Hematopoietic multipotent progenitor cell treated with erythropoietin and hydrocortisone succinate and interleukin-3 and kit ligand, for 17 days (in vitro differentiated cells): ENCODE results near the gene PRKAG2.

Experiments used
- DNase-seq: peaks from one replicate; pipeline ENCODE4 v3.0.0-alpha.2; 2015; ENCODE audit warnings: low spot score

PRKAG2 gene

DNA sequence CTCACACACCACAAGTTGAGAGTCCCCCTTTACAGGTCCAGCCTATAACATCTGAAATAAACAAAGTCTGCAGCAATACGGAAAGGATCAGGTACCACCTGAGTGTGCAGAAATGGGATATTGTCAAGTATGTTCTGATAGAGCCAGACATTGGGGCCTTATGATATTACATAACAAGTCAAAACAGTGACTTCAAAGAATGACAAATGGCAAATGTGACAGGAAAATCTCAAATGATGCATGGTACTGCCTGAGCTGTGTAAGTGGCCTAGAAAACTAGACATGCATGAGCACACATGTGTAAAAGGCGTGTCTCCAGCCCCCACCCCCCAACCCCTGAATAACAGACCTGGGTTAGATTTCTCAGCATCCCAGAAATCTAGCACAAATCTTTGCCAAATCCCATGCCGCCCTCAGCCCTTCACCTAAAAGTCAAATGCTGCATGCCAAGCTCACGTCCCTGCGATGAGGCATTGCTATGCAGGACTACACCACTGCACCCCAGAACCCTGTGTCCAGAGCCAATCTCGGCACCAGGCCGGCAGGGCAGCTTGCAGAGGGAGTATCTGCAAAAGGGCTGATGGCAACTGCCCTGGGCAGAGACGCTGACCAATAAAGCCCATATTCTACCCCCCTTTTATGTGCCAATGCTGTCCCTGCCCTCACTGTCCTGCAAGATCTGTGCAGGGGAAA, 58.8 kb downstream of the PRKAG2 start:
- DNase-seq = no peak

DNA sequence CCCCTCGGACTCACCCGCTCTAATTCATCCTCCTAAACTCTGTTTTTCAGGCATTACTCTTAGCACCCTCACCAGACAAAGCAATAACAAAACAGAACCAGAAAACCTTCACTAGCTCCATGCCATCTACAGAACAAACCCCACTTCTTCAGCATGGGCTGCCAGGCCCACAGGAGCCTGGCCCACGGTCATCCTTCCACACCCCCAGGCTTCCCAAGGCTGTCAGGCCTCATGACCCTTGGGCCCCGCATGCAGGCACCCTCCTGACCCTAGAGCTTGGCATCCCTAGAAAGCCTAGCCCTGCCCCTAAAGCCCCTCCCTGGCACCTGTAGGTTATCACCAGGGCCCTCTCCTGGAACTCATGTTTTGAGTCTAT, 59.6 kb downstream of the PRKAG2 start:
- no peak for DNase-seq

DNA sequence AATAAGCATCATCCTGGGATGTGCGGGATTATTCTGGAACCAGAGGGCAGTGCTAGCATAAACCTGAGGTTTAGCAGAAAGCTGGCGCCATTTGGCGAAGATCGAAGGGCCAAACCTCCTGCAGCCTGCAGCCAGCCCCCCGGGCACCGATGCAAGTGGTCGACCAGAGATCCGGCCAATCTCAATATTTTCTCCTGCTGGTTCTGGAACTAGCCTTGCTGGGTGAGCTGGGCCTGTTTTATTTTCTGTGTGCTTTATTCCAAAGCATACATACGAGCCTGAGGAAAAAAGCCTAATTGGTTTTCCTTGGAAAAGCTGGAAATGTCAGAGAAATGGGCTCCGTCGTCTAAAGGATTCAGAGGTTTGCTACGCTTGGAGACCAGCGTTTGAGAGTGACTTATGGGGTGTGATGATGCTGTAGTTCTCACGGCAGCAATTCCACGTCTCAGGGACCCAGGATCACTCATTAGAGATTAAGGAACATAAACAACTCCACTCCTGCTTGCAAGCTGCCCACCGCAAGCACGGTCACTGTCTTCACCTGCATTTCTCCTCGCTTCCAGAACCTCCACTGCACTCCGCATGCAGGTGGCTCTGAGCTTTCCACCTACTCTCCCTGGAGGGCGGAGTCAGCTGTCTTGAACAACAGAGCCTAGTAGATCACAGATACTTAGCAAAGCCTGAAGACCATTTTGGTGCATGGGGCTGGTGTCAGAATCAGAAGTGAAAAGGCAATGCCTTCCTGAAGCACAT, 60.2 kb downstream of the PRKAG2 start:
- DNase-seq = no peak

DNA sequence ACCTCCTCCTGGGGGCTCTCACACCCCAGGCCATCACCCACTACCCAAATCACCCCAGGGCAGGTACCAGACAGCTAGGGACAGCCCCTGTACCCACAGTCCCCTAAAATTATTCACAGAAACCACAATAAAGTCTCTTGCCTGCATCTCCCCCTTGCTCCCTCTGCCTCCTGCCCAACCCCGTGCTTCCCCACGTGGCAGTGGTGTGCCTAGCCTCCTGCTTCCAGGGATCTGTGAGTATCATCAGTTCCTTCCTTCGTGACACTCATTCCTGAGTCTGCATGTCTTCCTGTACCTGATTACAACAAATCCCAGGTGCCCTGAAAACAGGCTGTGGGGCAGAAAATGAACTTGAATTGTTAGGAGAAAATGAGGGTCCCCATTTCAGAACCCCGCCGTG, 61.5 kb downstream of the PRKAG2 start:
- DNase-seq = no peak

DNA sequence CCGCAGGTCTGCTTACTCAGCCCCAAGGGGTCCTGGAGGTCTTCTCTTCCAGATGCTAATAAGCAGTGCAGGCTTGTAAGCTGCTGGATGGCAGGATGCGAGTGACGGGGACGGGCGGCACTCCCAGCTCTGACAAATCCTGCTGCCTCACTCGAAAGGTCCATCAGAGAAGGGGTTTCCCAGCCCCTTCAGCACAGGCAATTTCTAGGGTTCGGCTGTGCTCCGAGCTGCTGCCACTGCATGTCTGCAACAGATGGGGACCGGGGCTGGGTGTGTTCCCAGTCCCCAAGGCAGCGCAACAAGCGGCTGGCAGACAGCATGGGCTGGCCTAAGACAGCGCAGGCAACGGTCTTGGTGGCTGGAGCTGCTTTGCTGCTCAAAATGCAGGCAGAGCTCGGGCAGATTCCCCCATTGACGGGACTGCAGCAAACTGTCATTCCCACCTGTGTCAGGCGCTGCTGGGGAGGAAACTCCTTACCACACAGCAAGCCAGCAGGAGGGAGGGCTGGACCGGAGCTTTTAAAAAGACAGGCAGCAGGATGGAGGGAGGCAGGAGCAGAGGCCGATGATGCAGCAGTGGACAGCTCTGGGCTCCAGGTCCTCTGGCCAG, 62.4 kb downstream of the PRKAG2 start:
- no peak for DNase-seq

DNA sequence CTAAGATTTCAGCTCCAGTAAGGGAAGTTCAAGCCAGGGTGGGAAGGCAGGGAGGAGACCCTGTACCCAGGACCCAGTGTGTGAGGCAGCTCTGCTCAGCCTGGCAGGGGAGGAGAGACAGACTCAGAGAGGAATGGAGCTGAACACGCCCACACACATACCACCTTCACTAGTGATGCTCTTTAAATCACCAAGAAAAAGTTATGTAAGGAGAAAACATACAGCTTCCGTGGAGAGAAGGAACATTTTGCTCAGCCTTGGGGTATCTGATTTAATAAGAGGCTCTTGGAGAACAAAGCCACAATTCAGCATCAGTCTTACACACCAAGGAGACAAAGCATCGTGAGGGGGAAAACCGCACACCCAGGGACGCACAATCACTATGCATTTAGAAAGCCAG, 62.9 kb downstream of the PRKAG2 start:
- no peak for DNase-seq

DNA sequence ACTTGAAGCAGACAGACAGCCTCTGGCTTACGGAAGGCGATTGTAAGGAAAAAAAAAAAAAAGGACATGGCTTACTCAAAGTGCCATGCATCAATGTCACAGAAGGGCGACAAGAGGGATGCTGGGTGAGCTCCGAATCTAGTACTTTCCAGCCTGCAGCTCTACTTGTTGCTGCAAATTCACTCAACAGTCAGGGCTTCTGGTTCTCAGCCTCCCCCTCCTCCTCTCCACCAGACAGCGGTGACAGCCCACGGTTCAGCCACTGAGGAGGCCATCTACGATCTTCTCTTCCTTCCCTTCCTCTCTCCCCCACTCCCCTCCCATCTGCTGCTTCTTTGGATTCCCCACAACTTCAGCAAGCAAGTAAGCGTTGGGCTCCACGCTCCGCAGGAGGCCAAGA, 63.5 kb downstream of the PRKAG2 start:
- DNase-seq = no peak

DNA sequence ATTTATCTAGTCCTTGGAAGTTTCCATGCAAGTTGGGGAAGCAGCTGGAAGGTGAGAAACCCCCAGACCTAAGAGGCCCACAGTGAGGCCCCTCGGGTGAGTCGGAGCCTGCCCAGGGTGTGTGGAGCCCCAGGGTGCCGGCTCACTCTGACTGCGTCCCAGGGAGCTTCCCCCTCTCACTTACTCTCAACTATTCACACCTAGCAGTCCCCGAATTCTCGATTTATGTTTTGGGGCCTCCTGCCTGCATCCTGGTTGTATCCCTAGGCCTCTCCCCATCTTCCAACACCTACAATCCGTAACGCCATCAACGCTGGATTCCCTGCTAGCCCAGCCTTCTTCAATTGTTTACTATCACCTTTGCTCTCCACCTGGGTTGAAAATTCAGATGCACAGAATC, 63.9 kb downstream of the PRKAG2 start:
- DNase-seq = no peak

DNA sequence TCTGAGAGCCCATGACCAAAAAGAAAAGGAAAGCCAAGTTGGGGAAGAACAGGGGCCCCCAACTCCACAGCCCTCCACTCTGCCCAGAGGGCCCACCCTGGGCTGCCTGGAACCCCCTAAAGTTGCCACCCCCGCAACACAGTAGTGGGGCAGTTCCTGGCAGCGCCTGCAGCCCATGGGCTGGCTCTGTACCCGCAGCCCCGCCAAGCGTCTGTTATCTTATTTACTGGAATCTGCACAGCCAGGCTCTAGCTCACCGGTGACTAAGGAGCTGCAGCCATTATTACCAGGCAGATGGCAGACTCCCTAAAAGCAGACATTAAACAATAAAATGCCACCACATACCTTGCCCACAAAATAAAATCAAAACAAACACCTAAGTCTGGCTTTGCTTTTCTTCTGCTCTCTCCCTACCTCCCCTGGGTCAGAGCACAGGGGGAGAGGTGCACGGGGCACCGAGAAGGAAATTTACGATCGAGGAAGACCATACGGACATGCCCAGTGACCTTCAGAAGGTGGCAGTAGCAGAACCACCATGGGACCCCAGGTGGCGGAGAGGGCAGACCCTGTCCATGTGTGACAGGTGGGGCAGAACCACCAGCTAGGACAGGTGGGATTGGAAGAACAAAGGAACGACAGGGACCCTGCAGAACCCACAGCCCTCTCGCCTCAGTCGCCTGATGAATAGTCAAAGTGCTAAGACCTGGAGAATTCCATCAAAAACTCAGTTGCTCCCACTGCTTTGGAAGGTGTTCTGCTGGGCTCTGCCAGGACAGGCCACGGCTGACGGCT, 66.3 kb downstream of the PRKAG2 start:
- no peak for DNase-seq

DNA sequence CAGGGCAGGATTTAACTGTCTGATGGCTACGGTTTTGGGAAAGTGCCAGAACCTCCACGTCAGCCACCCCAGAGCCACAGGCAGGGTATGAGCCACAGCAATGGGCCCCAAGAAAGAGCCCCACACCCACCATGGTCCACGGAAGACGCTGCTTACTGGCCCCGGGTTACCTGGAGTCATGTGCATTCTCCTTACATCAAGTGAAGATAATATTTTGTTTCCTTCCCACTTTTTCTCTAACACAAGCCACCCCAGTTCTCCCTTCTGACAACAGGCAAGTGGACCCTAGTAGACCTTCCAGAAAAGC, 67.1 kb downstream of the PRKAG2 start:
- DNase-seq = no peak

DNA sequence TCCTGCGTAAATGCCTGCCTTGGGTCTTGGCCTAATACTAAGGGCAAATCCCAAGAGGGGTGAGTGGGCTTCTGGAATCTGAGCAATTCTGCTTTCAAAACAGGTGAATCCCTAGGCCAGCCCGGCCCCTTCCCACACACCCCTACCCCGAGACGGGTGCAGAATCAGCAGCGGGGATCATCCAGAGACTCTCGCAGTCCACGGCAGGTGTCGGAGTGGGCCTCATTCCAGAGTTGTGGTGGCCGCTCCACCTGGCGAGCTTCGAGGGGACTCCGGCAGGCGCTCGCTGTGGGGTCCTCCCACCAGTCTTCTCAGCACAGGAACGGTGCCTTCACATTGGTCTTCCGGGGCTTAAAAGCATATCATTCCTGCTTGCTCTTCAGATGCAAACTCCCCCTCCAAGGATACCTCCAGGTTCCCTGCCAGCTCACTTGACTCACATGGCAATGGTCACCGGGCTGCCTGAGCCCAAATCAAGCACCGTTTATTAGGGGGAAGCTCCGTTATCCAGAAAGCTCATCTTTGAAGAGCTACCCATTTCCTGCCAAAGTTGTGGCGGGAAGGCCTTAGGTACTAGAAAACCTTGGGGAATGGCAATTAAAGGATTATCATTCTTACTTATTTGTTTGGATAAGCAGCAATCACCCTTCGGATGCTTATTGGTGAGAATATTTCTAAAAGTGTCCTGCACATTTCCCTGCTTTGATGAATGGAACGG, 67.6 kb downstream of the PRKAG2 start:
- no peak for DNase-seq

DNA sequence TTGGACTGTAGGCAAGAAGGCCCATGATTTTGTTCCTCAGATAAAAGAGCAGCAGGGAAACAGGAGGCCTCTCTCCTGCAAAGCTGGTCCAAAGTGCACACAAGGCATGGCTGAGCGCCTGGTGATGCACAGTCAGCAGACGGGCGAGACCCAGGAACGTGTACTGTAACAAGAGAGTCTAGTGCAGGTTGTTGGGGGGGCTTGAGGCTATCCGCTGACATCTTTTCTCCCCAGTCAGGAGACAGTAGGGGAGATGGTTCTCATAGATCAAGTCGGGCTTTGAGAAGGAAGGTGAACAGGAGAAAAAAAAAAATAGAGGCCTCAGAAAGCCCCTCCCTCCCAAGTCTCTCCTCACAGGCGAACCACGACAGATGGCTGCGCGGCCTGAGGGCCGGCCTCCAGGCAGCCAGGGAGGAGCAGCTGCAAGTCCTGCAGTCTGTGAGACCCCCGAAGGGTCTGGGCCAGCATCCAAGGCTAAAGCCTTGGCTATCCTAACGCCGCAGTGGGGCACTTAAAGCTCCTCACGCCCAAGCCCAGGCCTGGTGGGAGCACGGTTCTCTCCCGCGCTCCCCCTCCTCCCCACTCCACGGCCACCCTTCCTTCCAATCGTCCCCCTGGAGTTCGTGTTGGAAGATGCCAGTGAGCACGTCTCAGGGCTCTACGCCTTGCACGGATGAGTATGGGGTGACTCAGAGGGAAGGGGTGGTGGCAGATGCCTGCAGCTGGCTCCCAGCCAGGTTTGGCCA, 68.3 kb downstream of the PRKAG2 start:
- DNase-seq = no peak

DNA sequence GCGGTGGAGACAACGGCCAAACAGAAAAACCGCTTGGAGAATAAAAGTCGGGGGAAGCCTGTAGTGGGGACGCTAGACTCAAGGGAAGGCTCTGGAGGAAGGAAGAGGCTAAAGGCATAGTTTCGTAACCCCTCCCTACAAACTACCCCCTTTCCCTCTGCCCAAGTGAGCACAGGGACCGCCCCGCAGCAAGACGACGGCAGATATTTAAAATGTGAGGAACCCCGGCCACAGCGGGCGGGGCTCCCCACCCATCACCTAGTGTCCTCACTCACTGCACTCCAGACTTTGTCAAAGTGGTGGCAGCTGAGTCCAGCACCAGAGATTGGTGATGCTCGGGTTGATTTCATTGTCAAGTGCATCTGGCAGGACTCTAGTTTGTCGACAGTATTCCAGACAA, 69.1 kb downstream of the PRKAG2 start:
- no peak for DNase-seq

DNA sequence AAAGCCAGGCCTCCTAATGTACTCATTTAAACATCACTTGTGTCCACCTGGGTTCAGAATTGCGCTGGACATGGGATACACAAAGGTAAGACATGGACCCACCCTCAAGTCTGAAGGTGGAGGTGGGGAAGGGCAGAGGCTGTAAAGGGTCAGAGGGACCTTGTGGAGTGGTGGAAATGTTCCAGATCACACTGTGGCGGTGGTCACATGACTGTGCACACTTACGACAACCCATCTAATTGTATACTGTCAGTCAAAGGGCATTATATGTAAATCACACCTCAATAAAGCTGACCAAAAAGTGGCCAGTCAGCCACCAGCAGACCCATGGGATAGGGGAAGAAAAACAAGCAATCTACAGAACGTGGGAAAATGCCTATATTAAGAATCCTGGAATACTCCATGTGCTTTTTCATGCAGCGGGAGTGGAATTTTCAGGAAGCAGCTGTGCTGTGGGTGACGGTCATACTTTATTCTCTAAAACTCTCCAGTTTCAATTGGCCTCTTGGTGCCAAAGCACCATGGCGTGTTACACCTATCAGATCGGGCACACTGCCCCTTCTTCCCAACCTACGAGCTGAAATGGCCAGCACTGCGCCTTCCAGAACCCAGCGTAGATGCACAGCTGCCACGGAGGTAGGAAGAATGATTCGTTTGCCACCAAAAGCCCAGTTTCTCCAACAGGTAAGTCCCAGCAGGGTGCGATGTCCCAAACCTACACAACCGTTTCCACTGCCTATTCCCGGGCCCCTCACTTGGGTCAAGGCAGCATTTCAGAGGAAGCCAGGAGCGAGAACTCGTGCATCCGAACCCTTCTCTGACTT, 69.8 kb downstream of the PRKAG2 start:
- DNase-seq = no peak

DNA sequence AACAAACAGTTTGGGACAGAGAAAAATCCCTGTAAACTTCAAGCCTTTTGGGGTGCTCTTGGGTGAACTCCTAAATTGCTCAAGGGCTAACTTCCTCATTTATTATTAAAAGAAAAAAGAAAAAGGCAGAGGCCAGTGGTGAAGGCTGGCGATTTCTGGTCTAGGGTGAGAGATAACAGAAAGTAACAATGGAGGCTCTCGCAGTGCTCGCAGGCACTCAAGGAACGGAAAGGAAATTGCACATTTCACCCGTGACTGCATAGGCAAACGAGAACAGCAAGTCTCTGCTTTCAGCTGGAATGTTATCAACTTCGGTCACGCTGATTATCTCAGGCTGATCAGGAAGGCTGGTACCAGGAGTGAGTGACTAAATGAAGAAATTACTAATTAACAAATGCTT, 70.7 kb downstream of the PRKAG2 start:
- DNase-seq = no peak

DNA sequence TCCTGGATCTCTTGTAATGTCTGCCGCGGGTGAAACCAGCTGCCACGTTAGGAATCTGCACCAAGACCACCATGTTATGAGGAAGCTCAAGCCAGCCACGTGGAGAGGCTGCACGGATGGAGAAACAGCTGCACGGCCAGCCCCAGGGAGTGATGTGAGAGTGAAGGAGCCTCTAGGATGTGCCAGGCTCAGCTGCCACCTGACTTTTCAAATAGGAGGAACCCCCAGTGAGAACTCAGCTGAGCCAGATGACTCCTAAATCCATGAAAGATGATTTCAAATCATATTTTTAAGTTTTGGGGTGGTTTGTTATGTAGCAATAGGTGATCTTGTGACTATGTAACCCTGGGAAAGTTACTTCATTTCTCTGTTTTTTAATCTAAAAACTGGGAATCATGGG, 71.7 kb downstream of the PRKAG2 start:
- no peak for DNase-seq

DNA sequence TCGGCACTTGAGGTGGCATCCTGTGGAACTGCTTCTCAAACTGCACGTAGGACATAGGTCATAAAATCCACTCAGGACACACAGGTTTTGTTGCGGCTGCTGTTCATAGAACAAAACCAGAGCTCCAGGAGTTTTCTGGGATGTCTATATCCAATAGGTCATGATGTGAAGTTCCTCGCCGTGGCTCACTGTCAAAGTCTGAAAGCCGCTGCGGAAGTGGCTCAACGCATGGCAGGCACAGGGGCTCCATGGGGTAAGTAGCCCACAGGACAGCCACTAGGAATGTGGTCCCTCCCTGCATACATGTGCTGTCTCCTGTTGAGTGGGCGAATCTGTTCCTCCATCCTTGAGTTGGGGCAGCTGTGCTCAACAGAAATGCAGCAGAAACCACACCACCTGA, 72.2 kb downstream of the PRKAG2 start:
- DNase-seq = no peak

DNA sequence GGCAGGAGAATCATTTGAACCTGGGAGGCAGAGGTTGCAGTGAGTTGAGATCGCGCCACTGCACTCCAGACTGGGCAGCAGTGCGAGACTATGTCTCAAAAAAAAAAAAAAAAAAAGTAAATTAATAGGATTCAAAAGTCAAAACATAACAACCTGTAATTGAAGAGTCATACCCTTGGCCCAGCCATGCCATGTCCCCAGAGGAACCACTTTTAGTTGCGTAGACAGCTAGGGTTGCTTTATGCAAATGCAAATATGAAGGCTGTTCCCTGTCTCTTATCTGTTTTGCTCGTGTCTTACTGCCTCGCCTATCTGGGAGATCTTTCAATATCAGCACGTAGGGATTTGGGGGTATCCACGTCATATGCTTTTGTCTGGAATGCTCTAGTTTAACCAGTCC, 73.1 kb downstream of the PRKAG2 start:
- no peak for DNase-seq

DNA sequence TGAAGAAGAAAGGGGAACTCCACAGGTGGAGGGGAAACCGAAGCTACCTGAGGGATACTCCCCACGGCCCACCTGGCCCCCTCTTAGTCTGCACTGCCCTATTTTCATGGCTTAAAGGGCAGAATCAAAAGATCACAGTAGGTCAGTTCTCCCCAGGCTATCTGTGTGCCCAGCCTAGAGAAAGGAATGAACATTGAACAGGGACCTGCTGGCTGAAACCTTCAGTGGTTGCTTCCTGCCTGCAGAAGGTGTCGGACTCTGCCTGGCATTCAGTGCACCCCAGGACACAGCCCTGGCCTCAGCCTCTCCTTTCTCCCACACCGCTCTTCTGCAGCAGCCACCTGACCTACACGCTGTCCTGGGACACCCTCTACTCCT, 74.5 kb downstream of the PRKAG2 start:
- no peak for DNase-seq

DNA sequence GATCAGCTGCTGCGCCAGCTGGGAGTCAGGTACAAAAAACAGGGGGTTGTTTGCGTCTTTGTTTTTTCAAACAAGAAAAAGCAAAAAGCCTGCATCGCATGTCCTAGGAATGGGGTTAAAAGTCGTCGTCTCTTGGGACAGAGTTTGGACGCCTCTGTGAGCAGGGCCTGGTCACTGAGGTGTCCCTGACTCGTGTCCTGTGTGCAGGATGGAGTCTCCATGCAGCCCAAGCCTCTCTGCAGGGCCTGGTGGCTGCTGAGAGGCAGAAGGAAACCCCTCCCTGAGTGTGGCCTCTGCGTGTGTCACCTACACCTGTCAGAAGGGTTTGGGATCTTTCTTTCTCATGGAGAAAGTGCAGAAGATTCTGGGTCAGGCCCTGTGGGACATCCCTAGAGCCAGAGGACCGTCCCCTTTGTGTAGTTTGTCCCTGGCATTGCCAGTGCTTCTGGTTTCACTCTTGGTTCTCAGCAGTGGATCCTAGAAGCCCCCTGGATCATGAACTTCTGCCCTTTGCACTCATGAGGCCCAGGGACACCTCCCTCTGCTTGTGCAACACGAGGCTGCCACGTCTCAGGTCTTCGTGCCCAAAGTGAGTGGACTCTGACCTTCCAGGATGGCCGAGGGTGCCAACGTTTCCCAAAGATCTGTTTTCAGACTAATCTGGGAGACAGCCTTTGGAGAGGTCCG, 75.0 kb downstream of the PRKAG2 start:
- DNase-seq = no peak
